Left kidney (tissue), 2 donors: Measurements from ENCODE around the gene IL1R1. TPM values are rescaled to one million over a fixed set of nuclear protein-coding genes. Genes with fewer than 3 reads are reported as not detected.
"Not testable (repeated sequence)": the region's sequence is repeated elsewhere in the genome, so short reads cannot be mapped to it uniquely, and the experiment has no call there.

Experiments used
- DNase-seq: peaks from one replicate; pipeline ENCODE4 v3.0.0-alpha.2; 2013
- polyA plus RNA-seq: library from polyadenylated mRNA; unstranded; fragments of 120-200 nt; gene quantifications from one replicate; pipeline ENCODE4 v1.2.1, GENCODE V29; 2013; ENCODE audit not compliant: insufficient read length

IL1R1 gene
- polyA plus RNA-seq, 1 donor = 31.9 TPM

GRCh38 chr2:102110171-102110570 lies 32.4 kb upstream of the IL1R1 start:
- DNase-seq = no peak

- DNase-seq = no peak
Observed at GRCh38 chr2:102110596-102111334, 31.8 kb upstream of the IL1R1 start.

- no peak for DNase-seq
Observed at GRCh38 chr2:102111823-102112222, 30.7 kb upstream of the IL1R1 start.

- no peak for DNase-seq
Observed at GRCh38 chr2:102112271-102112670, 30.3 kb upstream of the IL1R1 start.

GRCh38 chr2:102112692-102113665 lies 29.6 kb upstream of the IL1R1 start:
- no peak for DNase-seq

- DNase-seq = no peak
Observed at GRCh38 chr2:102114290-102114721, 28.2 kb upstream of the IL1R1 start.

GRCh38 chr2:102114851-102115497 lies 27.6 kb upstream of the IL1R1 start:
- DNase-seq = no peak

GRCh38 chr2:102116630-102117471 lies 25.7 kb upstream of the IL1R1 start:
- no peak for DNase-seq

- DNase-seq = no peak
Observed at GRCh38 chr2:102117472-102117858, 25.1 kb upstream of the IL1R1 start.

- no peak for DNase-seq
Observed at GRCh38 chr2:102119255-102119654, 23.3 kb upstream of the IL1R1 start.

GRCh38 chr2:102120261-102120660 lies 22.3 kb upstream of the IL1R1 start:
- DNase-seq = no peak

- DNase-seq = no peak
Observed at GRCh38 chr2:102120701-102121159, 21.8 kb upstream of the IL1R1 start.

GRCh38 chr2:102122115-102122514 lies 20.4 kb upstream of the IL1R1 start:
- no peak for DNase-seq

GRCh38 chr2:102122909-102123308 lies 19.6 kb upstream of the IL1R1 start:
- DNase-seq = no peak

GRCh38 chr2:102124421-102124820 lies 18.1 kb upstream of the IL1R1 start:
- DNase-seq = not testable (repeated sequence)

- DNase-seq = no peak
Observed at GRCh38 chr2:102126169-102126568, 16.4 kb upstream of the IL1R1 start.

GRCh38 chr2:102126660-102127059 lies 15.9 kb upstream of the IL1R1 start:
- DNase-seq = no peak

GRCh38 chr2:102129082-102129481 lies 13.5 kb upstream of the IL1R1 start:
- DNase-seq = no peak

GRCh38 chr2:102129951-102130646 lies 12.4 kb upstream of the IL1R1 start:
- DNase-seq = no peak

- no peak for DNase-seq
Observed at GRCh38 chr2:102130647-102130991, 11.9 kb upstream of the IL1R1 start.

GRCh38 chr2:102131564-102131963 lies 11.0 kb upstream of the IL1R1 start:
- no peak for DNase-seq
